ENCODE results near the gene DNAJC10.

GRCh38 chr2:182824767-182825158 lies 108.7 kb downstream of the DNAJC10 start:
- TF ChIP-seq CTCF (optimal IDR thresholded peaks at IDR 0.05 in 1 of 3, IDR thresholded peaks at IDR 0.05 in 1 of 3, conservative IDR thresholded peaks at IDR 0.05 in 1 of 3; ENCODE audit: extremely low read depth in 1 of 3, insufficient read depth in 2 of 3, low read length in 3 of 3), result no peak
- TF ChIP-seq EZH2 (IDR thresholded peaks at IDR 0.05; ENCODE audit: low read length), result no peak
